ENCODE data around the gene LRRC3C. TPM values are rescaled to one million over a fixed set of nuclear protein-coding genes. Genes with fewer than 3 reads are reported as not detected.
A peak's percentile ranks its signal among the peaks of the same experiment; 100 is the strongest.

Gene LRRC3C
- polyA plus RNA-seq, 1 experiment = not detected

DNA sequence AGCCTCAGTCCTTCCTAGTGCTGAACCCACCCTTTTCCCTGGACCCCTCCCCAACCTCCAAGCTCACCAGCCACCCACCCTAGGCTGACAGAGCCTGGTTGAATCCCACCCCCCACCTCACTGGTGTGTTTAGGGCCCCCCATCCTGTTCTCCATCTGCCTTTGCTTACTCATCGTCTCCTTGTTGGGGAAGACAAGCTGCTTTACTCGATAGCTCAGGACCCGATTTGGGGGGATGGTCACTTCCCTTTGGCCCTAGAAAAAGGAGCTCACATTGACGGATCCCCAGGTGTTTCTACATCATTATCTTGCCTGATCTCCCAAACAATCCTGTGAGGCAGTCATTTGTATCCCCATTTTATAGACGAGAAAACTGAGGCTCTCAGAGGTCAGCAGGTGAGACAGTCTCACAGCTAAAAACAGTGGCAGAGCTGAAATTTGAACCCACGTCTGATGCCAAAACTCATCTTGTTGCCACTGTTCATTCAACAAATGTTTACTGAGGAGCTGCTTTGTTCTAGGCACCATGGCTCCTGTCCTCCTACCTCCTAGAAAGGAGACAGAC, 18.7 kb upstream of the LRRC3C start:
- POLR2A ChIA-PET = no interaction called here
- H3K27me3 ChIP-seq (ENCODE audit: control insufficient read depth, insufficient read depth, low read length) = no peaks in the 10 kb centered on the region

DNA sequence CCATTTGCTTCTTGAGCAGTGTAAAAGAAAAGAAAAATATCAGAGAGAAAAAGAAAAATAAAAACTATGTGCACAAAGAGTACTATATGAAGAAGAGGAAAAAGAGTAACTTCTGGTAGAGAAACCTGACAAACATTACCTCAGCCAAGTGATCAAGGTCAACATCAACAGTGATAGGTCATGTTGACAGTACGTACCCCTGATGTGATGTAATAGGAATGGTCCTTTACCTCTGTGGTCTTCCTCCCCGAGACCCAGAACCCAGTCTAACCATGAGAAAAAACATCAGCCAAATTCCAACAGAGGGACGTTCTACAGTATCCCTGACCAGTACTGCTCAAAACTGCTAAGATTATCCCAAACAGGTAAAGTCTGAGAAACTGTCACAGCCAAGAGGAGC, 13.5 kb upstream of the LRRC3C start:
- no peaks in the 10 kb centered on the region for H3K27me3 ChIP-seq (ENCODE audit: control insufficient read depth, insufficient read depth, low read length)
- ChIA-PET CTCF (interaction anchor here (1.4 kb wide), 1 partner anchor 26 kb away, joined by 3 read pairs; no protein-coding TSS in a partner anchor), POLR2A (no interaction called here)
- H3K4me3 ChIP-seq (ENCODE audit: low read depth, low read length) = no peak overlapping the region
- no peak for TF ChIP-seq CTCF (IDR thresholded peaks at IDR 0.05; ENCODE audit: insufficient read depth, low read depth, low read length)
- peaks cover 3% of the 10 kb centered on the region for H3K36me3 ChIP-seq (ENCODE audit: control insufficient read depth, insufficient read depth, low read length)
- DNase-seq (ENCODE audit: low read depth) = no peak

More for the DNA sequence above, 18.7 kb upstream of the LRRC3C start:
- CTCF ChIA-PET = interaction anchor here (0.9 to 1.7 kb wide), 3 partner anchors 10 to 72 kb away, joined by 3 read pairs; partner anchors contain the start of genes GSDMB and PSMD3
- DNase-seq (ENCODE audit: low read depth) = no peak
- Histone ChIP-seq H3K4me3 (ENCODE audit: low read depth, low read length) (no peak overlapping the region), H3K36me3 (ENCODE audit: control insufficient read depth, insufficient read depth, low read length) (peaks cover 8% of the 10 kb centered on the region)
- TF ChIP-seq CTCF (IDR thresholded peaks at IDR 0.05; ENCODE audit: insufficient read depth, low read depth, low read length) = no peak

- POLR2A ChIA-PET = no interaction called here
- CTCF ChIA-PET = interaction anchor here (1.3 to 1.8 kb wide), 2 partner anchors 21 to 42 kb away, joined by 3 to 4 read pairs; no protein-coding TSS in a partner anchor
- no peak for DNase-seq (ENCODE audit: low read depth)
- Histone ChIP-seq H3K36me3 (ENCODE audit: control insufficient read depth, insufficient read depth, low read length) (peaks cover 10% of the 10 kb centered on the region), H3K27me3 (ENCODE audit: control insufficient read depth, insufficient read depth, low read length) (no peaks in the 10 kb centered on the region), H3K4me3 (ENCODE audit: low read depth, low read length) (no peak overlapping the region)
- no peak for TF ChIP-seq CTCF (IDR thresholded peaks at IDR 0.05; ENCODE audit: insufficient read depth, low read depth, low read length)
Observed at GRCh38 chr17:39915559-39915958, 12.0 kb upstream of the LRRC3C start.

- H3K36me3 ChIP-seq (ENCODE audit: control insufficient read depth, insufficient read depth, low read length) = peaks cover 19% of the 10 kb centered on the region
- DNase-seq (ENCODE audit: low read depth) = no peak
- CTCF ChIA-PET = interaction anchor here (1.8 kb wide), 1 partner anchor 43 kb away, joined by 4 read pairs; no protein-coding TSS in a partner anchor
- H3K4me3 ChIP-seq (ENCODE audit: low read depth, low read length) = no peak overlapping the region
- POLR2A ChIA-PET = no interaction called here
- no peaks in the 10 kb centered on the region for H3K27me3 ChIP-seq (ENCODE audit: control insufficient read depth, insufficient read depth, low read length)
- TF ChIP-seq CTCF (IDR thresholded peaks at IDR 0.05; ENCODE audit: insufficient read depth, low read depth, low read length) = peak; percentile 22; the same call in 1 of the 2 replicates
Observed at GRCh38 chr17:39916918-39917317, 10.6 kb upstream of the LRRC3C start.

- Histone ChIP-seq H3K27me3 (ENCODE audit: control insufficient read depth, insufficient read depth, low read length) (no peaks in the 10 kb centered on the region), H3K4me3 (ENCODE audit: low read depth, low read length) (no peak overlapping the region), H3K36me3 (ENCODE audit: control insufficient read depth, insufficient read depth, low read length) (peaks cover 36% of the 10 kb centered on the region)
- TF ChIP-seq CTCF (IDR thresholded peaks at IDR 0.05; ENCODE audit: insufficient read depth, low read depth, low read length) = no peak
- DNase-seq (ENCODE audit: low read depth) = no peak
- CTCF ChIA-PET = interaction anchor here (1.5 kb wide), 1 partner anchor 9 kb away, joined by 3 read pairs; no protein-coding TSS in a partner anchor
- POLR2A ChIA-PET = no interaction called here
Observed at GRCh38 chr17:39919087-39919683, 8.3 kb upstream of the LRRC3C start.
